Measurements from ENCODE around the gene ORC2. TPM values are rescaled to one million over a fixed set of nuclear protein-coding genes. Genes with fewer than 3 reads are reported as not detected.

ORC2 gene
- total RNA-seq, 1 donor from 2014 or later = 27.4 TPM

DNA sequence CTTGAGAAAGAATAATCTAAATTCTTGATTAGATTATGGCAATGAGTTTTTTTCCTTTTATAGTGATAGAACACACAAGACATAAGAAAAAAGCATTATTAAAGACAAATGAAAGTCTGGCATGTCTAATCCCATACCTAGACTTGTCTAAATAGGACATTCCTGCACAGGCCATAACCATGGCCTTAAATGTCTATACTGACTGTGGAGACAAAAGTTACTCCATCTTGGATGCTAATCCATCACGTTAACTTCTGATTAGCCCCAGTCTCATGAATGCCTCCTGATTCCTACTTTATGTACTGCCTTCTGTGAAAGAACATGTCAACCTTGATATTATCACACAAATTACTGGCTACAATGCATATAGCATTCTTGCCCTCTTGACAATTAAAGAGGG is 23.6 kb downstream of the ORC2 start:
- H3K9me3 ChIP-seq = no peaks in the 10 kb centered on the region
- no peaks in the 10 kb centered on the region for H3K4me1 ChIP-seq
- TF ChIP-seq, protein P1, sequence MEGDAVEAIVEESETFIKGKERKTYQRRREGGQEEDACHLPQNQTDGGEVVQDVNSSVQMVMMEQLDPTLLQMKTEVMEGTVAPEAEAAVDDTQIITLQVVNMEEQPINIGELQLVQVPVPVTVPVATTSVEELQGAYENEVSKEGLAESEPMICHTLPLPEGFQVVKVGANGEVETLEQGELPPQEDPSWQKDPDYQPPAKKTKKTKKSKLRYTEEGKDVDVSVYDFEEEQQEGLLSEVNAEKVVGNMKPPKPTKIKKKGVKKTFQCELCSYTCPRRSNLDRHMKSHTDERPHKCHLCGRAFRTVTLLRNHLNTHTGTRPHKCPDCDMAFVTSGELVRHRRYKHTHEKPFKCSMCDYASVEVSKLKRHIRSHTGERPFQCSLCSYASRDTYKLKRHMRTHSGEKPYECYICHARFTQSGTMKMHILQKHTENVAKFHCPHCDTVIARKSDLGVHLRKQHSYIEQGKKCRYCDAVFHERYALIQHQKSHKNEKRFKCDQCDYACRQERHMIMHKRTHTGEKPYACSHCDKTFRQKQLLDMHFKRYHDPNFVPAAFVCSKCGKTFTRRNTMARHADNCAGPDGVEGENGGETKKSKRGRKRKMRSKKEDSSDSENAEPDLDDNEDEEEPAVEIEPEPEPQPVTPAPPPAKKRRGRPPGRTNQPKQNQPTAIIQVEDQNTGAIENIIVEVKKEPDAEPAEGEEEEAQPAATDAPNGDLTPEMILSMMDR (IDR thresholded peaks at IDR 0.05) = no peak
- intact Hi-C loops (cut with DNase I) = no loop called here
- no peak overlapping the region for H3K27ac ChIP-seq
- H3K4me3 ChIP-seq = no peak overlapping the region
- DNase-seq = no peak
- H3K27me3 ChIP-seq = no peaks in the 10 kb centered on the region
- ATAC-seq = no peak
- peaks cover 87% of the 10 kb centered on the region for H3K36me3 ChIP-seq

DNA sequence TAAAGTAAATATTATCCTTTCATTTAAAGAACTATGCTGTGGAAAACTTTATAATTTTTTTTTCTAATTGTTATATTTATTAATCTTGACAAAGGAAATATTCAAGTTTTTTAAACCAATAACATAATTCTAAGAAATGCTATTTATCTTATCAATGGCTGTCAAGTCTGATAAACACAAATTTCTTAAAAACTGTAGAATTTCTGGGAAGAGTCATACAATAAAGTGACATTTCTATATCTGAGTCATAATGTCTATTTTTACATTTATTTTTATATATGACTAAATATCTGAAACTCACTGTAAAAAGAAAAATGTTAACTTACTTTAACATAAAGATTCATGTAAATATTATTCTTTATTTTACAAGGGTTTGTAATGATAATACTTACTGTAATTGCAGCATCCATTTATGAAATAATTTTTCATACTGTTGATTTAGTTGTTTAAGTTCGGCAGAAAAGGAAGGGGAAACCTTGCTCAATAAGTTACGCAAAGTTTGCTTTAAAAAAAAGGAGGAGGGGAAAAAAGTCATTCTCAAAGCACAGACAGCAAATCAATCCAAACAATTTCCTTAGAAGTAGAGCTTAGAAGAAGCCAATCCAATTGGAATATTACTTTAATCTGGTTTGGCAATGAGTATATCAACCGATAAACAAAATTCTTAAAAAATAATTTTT is 32.4 kb downstream of the ORC2 start:
- ATAC-seq = no peak
- Histone ChIP-seq H3K36me3 (peaks cover 82% of the 10 kb centered on the region), H3K27ac (no peak overlapping the region), H3K4me3 (no peak overlapping the region), H3K27me3 (no peaks in the 10 kb centered on the region), H3K4me1 (no peaks in the 10 kb centered on the region), H3K9me3 (no peaks in the 10 kb centered on the region)
- no peak for DNase-seq
- intact Hi-C loops (cut with DNase I) = no loop called here
- TF ChIP-seq, protein P1 (IDR thresholded peaks at IDR 0.05) = no peak

DNA sequence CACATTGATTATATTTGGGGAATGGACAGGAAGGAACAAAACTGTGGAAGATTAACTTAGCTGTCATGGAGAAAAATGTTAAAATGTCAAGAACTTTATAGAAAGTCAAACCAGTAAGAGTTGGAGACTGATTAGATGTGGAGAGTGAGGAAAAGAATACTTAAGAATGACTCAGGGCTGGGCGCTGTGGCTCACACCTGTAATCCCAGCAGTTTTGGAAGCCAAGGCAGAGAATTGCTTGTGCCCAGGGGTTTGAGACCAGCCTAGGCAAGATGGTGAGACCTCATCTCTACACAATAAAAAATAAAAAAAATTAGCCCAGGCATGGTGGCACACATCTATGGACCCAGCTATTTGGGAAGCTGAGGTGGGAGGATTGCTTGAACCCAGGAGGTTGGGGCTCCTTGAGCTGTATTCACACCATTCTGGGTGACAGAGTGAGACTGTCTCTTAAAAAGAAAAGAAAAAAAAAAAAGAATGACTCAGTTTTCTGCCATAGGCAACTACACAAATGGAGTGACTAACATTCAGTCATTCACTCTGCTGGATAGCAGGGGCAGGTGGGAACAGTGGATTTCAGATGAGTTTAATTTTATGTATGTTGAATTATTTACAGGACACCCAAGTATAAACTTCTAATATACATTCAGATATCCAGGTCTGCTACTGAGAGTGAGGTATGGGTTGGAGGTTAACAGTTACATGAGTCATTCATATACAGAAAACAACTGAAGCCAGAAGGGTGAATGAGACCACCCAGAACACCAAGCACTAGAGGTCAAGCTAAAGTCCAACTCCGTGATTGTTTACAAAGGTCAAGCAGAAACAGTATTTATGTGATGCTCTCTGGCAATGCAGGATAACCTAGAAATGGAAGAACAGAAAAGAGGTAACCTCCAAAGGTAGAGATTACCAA is 33.9 kb downstream of the ORC2 start:
- no peaks in the 10 kb centered on the region for H3K27me3 ChIP-seq
- intact Hi-C loops (cut with DNase I) = no loop called here
- DNase-seq = no peak

DNA sequence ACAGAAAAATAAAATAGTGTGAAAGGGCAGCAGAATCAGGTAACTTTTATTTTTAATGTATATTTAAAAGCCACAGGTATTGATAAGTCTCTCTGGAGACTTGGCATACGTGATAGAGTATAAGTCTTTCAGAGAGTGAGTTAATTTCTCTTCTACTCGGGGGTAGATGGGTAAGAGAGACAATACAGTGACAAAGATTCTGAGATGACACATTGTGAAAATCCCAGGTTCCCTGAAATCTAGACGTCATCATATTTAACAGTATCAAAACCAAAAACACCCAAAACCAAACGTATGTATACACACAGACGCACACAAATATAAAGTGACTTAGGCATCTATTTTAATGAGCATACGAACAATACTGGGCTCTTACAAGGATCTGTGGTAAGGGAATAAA is 41.0 kb downstream of the ORC2 start:
- Histone ChIP-seq H3K27me3 (no peaks in the 10 kb centered on the region), H3K4me3 (no peak overlapping the region), H3K36me3 (peaks cover 79% of the 10 kb centered on the region), H3K27ac (no peak overlapping the region), H3K9me3 (no peaks in the 10 kb centered on the region), H3K4me1 (no peaks in the 10 kb centered on the region)
- intact Hi-C loops (cut with DNase I) = no loop called here
- DNase-seq (no peak), ATAC-seq (no peak)
- TF ChIP-seq, protein P1 (IDR thresholded peaks at IDR 0.05) = no peak

More for the DNA sequence above, 33.9 kb downstream of the ORC2 start:
- Histone ChIP-seq H3K9me3 (no peaks in the 10 kb centered on the region), H3K4me1 (no peaks in the 10 kb centered on the region), H3K27ac (no peak overlapping the region), H3K4me3 (no peak overlapping the region), H3K36me3 (peaks cover 82% of the 10 kb centered on the region)
- no peak for ATAC-seq
- TF ChIP-seq, protein P1 (IDR thresholded peaks at IDR 0.05) = no peak

DNA sequence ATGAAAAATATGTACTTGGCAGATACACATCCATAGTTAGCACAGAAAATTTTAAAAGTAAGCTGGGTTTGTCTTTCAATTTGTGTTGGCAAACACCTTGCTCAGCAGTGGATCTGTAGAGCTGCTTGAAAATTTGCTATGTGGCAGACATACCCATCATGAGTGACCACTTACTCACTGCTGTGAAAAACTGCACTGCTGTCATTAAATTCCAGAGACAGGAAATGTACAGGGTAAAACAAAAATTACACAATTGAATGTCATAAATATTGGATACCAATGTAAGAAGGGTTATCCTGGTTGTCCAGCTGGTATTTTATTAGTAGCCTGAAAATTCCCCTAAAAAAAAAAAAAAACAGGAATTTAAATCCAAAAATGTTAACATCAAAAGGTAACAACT is 49.8 kb downstream of the ORC2 start:
- TF ChIP-seq, protein P1 (IDR thresholded peaks at IDR 0.05) = no peak
- ATAC-seq (no peak), DNase-seq (no peak)
- Histone ChIP-seq H3K4me1 (no peaks in the 10 kb centered on the region), H3K27ac (no peak overlapping the region), H3K27me3 (no peaks in the 10 kb centered on the region), H3K9me3 (no peaks in the 10 kb centered on the region), H3K36me3 (peaks cover 92% of the 10 kb centered on the region), H3K4me3 (no peak overlapping the region)
- intact Hi-C loops (cut with DNase I) = no loop called here
